Caki2 (cell line): Measurements from ENCODE around the gene ZNF106. TPM values are rescaled to one million over a fixed set of nuclear protein-coding genes. Genes with fewer than 3 reads are reported as not detected.

ENCODE experiments used
- DNase-seq: peaks from one replicate; pipeline ENCODE4 v3.0.0-alpha.2; 2015; ENCODE audit warnings: low read depth
- in situ Hi-C: cut with HindIII; loops from 2 replicates; pipeline ENCODE4 v1.10.0; 2016; ENCODE audit warnings: low sequenced_read_pairs, low pct_unique_long_range_greater_than_20kb, mixed read lengths
- total RNA-seq: library from RNA; depleted of rRNA; stranded (reverse); fragments of >200 nt; shearing (Covaris generic); gene quantifications from 2 replicates; pipeline ENCODE4 v1.2.3, GENCODE V29; 2014; ENCODE audit warnings: low replicate concordance

ZNF106 gene
- total RNA-seq, 1 experiment from 2014 or later, result 7.8 TPM

DNA sequence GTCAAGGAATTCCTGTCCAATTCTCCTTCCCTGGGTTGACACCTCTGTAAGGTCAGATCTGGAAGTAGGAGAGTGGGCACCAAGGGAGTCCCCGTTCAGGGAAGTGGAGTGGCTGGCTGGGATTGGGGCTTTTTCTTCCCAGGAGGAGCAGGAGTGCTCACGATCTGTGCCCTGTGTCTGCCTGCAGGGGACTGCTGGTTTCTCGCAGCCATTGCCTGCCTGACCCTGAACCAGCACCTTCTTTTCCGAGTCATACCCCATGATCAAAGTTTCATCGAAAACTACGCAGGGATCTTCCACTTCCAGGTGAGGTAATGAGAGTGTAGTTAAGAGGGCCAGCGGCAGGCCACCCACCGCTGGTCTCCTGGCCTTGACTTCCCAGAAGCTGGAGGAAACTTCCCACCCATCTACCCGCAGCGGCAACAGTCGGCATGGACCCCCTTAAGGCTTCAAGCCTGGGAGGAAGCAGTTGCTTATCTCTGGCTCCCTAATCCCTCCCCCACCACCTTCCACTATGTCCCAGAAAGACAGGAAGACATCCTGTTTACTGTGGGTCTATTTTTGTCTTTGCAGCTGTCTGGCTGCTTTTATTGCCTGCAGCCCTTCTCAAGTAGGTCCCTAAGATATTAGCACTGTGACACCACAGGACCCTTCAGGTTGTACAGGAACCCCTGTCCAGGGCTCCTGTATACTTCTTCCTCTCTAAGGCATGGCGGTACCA, 104.8 kb downstream of the ZNF106 start:
- no peak for DNase-seq
- in situ Hi-C loops, result no loop called here

GRCh38 chr15:42385206-42385979, 105.5 kb downstream of the ZNF106 start:
- in situ Hi-C loops, result no loop called here
- DNase-seq, result peak; percentile 12

- in situ Hi-C loops, result no loop called here
- DNase-seq, result no peak
Measured at GRCh38 chr15:42384597-42384996, 106.3 kb downstream of the ZNF106 start.

- in situ Hi-C loops, result no loop called here
Measured at GRCh38 chr15:42378011-42378410, 112.9 kb downstream of the ZNF106 start.

DNA sequence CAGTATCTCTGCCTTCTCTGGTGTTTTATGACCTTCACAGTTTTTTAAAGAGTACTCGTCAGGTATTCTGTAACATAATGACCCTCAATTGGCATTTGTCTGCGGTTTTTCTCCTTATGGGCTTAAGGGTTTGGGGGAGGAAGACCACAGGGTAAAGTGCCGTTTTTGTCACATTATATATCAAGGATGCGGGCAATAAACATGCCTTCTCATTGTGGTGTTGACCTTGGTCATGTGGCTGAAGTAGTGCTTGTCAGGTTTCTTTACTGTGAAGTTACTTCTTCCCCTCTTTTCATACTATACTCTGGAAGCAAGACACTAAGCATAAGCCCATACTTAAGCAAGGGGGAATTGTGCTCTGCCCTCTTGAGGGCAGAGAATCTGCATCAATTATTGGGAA, 115.0 kb downstream of the ZNF106 start:
- in situ Hi-C loops, result no loop called here
- DNase-seq, result no peak

More at GRCh38 chr15:42378011-42378410, 112.9 kb downstream of the ZNF106 start:
- no peak for DNase-seq

- in situ Hi-C loops, result no loop called here
- DNase-seq, result no peak
Measured at GRCh38 chr15:42375252-42375651, 115.7 kb downstream of the ZNF106 start.

- in situ Hi-C loops, result no loop called here
- DNase-seq, result no peak
Measured at GRCh38 chr15:42374810-42375209, 116.1 kb downstream of the ZNF106 start.

DNA sequence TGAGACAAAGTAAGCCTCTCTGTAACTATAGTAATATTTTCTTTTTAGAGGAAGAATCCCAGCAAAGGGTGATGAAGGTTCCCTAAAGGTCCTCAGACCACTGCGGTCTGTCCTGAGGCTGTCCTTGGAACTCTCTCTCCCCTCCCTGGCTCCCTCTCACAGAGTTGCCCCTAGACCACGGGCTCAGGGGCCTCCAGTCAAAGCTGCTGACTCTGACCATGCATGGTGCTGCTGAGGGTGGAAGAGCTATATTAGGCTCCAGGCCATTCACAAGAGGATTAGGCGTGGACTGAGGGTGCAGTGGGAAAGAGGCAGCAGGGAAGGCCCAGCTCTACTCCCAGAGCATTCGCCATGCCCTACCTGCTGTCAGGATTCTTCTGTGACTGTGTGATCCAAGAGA, 117.0 kb downstream of the ZNF106 start:
- no peak for DNase-seq
- in situ Hi-C loops, result no loop called here

DNA sequence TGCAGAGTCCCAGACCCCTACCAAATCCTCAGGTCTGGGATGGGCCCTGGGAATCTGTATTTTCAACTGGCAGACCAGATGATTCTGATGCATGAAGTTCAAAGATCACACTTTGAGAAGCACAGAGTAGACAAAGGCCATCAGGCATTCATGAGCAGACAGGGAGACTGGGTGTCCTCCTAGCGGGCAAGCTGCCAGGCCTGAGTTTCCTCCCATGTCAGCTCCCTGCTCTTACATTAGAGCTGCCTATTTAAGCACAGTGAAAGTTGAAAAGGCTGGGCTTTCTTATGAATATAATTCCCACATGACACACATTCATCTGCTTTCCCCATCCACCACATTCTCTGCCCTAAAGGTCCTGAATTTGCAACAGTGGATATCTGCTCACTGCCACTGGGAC, 117.7 kb downstream of the ZNF106 start:
- in situ Hi-C loops, result no loop called here
- DNase-seq, result no peak

DNA sequence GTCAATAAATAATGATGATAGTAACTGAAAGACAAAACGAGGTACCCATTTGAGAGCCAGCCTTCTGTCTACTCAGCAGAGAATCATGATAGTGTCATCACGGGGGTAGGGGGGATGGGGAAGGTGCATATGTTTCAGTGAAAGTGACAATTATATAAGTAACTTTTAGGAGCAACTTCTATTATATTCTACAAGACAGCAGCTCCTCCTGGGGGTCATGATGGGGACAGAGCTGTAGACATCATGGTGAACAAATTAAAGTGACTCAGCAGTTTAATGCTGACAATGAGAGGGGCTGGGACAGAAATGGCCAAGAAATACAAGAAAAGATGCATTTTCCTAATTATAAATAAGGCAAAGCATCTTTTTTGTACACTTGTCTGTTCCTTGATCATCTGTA, 119.8 kb downstream of the ZNF106 start:
- DNase-seq, result peak; percentile 8
- in situ Hi-C loops, result no loop called here

- DNase-seq, result no peak
- in situ Hi-C loops, result no loop called here
Measured at GRCh38 chr15:42368096-42368495, 122.8 kb downstream of the ZNF106 start.

DNA sequence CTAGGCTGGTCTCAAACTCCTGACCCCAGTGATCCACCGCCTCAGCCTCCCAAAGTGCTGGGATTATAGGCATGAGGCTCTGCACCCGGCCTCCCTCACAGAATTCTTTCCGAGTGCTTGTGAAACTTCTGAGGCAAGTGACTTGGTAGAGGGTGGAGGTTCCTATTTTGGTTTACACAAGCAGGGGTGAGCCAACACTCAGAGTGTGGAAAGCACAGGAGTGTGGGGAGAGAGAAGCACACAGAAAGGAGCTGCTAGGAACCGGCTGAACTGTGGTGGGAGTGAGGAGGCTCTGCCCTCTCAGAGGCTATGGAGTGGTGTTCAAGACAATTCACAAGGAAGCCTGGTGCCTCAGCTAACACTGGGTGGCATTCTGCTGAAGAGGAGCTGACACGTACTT, 123.9 kb downstream of the ZNF106 start:
- no peak for DNase-seq
- in situ Hi-C loops, result no loop called here

- in situ Hi-C loops, result no loop called here
- DNase-seq, result no peak
Measured at GRCh38 chr15:42365921-42366550, 124.9 kb downstream of the ZNF106 start.

DNA sequence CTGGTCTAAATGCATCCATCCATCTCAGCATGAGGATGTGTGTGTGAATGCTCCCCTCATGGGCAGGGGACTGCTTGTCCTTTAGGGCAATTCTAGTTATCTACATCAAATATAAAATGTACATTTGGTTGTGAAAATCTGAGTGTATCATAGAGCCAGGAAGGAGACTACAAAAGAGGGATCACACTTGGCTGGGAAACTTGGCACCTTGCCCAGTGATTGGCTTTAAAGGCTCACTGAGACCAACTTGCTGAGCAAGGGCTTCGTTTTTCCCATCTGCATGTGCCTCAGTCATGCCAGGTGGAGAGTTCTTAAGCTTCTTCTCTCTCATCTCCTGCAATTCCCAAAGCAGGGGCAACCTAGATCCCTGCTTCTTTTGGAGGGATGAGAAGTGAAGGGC, 126.4 kb downstream of the ZNF106 start:
- no peak for DNase-seq
- in situ Hi-C loops, result no loop called here

DNA sequence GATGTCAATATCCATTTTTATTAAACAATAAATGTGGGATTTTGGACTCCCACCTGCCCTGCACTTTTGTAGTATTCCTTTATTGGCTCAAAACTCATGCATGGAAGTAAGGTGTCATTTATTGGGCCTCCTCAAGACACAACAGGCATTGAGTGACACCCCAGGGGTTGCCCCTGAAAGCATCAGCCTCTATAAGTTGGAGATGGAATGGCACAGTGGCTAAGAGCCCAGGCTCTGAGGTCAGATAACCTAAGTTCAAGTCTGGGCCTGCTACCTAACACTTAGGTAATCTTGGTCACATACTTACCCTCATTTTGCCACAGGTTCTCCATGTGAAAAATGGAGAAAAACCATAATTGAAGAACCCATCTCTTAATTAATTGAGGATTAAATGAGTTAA, 127.0 kb downstream of the ZNF106 start:
- DNase-seq, result no peak
- in situ Hi-C loops, result no loop called here

DNA sequence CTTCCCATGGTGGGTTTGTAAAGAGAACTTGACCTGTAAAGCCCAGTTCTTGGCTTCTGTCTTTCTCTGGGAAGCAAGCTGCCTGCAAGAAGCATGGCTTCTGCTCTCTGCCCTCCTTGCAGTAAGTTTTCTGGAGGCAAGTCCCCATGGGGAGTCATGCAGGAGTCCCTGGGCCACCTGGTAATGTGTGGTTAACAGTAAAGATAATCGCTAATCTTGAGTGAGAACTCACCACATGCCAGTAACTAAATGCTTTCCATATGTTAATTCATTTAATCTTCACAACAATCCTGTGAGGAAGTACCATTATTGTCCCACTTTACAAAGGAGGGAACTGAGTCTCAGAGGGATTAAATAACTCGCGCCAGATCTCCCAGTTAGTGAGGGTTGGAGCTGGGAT, 127.5 kb downstream of the ZNF106 start:
- DNase-seq, result no peak
- in situ Hi-C loops, result no loop called here
